Skin of body (tissue), 2 donors: Measurements from ENCODE around the gene KLHDC1. TPM values are rescaled to one million over a fixed set of nuclear protein-coding genes. Genes with fewer than 3 reads are reported as not detected.
"Not testable (repeated sequence)": the region's sequence is repeated elsewhere in the genome, so short reads cannot be mapped to it uniquely, and the experiment has no call there.

Source experiments
- DNase-seq: peaks from one replicate; lab custom pipeline; 2025; lab: John Stamatoyannopoulos, UW
- total RNA-seq: library from RNA; depleted of rRNA; stranded (reverse); fragments of >200 nt; gene quantifications from one replicate; pipeline ENCODE4 v1.2.3, GENCODE V29; 2014

Gene KLHDC1
- 10.1 TPM for total RNA-seq

DNA sequence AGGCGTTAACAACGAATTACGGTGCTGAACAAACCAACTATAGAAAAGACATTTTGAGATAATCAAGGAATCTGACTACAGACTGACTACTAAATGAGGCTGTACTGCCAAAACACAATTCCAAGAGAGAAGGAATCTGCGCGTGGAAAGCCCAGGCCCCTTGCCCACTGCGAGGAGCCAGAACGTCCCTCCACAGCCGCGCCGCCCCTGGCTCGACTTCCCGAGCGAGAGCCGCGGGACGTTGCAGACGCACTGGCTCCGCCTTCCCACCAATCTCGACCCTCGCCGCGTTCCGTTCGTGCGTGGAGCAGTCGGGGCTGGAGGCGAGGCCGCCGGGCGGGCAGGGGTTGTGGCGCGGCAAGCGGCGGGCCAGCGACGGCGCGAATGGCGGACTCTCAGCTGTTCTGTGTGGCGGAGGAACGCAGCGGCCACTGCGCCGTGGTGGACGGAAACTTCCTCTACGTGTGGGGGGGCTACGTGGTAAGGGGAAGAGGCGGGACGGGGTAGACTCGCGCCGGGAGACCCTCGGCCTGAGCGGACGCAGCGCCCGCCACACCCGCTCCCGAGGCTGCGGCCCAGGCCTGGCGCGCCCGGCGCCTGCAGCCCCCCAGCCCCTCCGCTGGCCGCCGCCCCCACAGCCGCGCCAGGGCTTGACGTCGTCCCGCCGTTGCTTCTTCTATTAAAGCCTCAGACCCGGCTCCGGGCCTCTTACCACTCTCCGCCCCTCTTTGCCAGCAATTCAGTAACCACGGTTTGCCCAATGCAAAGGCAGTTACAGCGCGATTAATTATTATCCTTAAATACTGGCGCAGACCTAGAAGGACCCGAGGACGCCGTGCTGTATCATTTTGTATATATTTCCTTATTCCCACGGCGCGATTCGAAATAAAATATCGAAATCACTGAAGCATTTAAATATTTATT is at the start of gene KLHDC1:
KLHDC1 (plus strand) TSS at position 310 of the 924 bp plus-strand sequence; CDS start at position 385, 75 bp downstream.
- peak; percentile 81 for DNase-seq

- no peak for DNase-seq
These were observed 39.4 kb upstream of the KLHDC1 start for GRCh38 chr14:49653508-49653907.

- DNase-seq, result no peak
These were observed 38.4 kb upstream of the KLHDC1 start for GRCh38 chr14:49654511-49654910.

GRCh38 chr14:49657500-49657899 is 35.4 kb upstream of the KLHDC1 start:
- not testable (repeated sequence) for DNase-seq

DNA sequence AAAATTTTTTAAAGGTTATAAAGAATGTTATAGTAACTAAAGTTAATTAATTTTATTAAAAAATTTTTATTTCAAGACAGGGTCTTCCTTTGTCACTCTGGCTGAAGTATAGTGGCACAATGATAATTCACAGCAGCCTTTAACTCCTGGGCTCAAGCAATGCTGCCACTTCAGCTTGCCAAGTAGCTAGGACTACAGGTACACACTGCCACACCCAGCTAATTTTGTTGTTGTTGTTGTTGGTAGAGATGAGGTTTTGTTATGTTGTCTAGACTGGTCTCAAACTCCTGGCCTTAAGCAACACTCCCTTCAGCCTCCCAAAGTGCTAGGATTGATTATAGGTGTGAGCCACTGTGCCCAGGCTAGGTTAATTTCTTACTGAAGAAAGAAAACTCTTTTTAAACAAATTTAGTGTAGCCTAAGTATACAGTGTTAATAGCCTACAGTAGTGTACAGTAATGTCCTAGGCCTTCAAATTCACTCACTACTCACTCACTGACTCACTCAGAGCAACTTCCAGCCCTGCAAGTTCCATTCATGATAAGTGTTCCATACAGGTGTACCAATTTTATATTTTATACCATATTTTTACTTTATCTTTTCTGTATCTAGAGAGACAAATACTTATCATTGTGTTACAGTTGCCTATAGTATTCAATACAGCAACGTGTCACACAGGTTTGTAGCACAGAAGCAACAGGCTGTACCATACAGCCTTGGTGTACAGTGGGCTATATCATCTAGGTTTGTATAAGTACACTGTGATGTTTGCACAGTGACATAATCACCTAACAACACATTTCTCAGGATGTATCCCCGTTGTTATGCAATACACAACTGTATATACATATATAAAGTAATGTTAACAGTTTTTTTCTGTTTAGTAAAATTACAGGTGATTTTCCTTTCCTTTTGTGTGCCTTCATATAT is 33.1 kb upstream of the KLHDC1 start:
- DNase-seq, result no peak

DNA sequence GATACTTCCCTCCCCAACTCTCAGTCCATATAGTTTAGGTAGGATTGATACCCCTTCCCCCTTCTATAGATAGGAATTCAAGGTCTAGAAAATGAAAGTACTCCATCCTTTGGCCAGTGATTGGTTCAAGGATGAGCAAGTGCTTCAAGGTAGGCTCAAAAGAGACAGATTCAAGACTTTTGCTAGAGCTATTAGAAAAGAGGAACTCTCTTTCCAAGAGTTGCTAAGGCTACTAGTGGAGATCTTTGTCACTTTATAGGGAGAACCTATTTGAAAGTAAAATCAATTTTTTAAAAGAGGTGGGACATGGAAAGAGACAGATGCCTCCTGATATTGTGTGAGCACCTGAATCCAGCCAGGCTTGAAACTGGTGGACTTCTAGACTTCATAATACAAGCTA is 22.4 kb upstream of the KLHDC1 start:
- DNase-seq, result no peak

DNA sequence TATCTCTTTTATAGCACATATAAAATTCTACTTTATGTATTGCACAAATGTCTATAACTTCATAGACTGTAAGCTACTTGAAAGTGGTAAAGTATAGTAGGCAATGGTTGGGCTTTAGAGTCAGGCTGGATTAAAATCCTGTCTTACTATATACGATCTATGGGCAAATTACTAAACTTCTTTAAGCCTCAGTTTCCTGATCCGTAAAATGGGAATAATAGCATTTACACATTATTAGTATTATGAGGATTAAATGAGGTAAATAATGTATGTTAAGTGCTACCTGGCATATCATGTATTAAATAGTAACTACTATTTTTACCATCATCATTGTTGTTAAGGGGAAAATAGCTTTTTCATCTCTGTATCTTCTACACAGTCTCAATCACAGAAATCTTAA is 19.3 kb upstream of the KLHDC1 start:
- DNase-seq, result no peak

DNA sequence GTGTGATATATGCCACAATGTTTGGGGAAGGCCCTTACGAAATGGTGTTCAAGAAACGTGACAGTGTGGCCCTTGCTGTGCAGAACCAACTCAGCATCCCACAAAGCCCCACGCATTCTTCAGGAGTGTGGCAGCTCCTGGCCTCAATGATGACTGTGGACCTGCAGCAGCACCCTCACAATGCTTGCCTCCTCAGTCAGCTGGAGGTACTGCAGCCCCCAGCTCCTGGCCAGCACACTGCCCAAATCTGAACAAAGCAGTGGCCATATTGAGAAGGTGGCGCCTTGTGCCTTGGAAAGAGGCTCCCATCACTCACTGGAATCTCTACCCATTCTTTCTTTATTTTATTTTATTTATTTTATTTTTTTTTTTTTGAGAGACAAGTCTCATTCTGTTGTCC is 15.3 kb upstream of the KLHDC1 start:
- DNase-seq, result no peak

DNA sequence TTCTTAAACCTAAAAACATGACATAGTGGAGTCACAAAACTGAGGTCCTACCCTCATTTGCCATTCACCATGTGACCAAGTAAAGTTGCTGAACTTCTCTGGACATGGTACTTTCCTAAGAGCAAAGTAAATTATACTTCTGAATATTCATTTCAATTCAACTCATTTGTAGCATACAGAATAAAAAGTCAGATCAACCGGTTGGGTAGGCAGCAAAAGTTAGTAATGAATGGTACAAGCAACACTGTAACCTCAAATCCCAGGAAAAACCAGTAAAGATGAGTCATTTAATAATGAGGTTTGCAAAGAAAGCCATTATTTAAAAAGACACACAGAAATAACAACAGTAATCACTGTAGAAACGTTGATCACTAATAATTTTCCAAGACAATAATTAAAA is 13.6 kb upstream of the KLHDC1 start:
- no peak for DNase-seq

DNA sequence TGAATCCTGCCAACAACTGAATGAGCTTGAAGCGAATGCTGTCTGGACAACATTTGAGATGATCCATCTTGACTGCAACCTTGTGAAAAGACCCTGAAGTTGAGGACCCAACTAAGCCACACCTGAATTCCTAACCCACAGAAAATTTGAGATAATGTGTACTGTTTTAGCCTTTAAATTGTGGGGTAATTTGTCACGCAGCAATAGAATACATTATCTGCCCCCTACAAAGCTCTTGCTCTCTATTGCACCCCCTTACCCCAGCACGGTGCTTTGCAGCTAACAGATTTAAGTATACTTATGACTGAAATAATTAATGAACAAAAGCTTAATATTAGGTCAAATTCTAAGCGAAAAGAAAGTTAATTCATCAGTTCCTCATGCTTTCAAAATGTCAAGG is 6.5 kb upstream of the KLHDC1 start:
- DNase-seq, result no peak

- DNase-seq, result peak; percentile 69
These were observed 4.8 kb upstream of the KLHDC1 start, which contains the start of gene POLE2 for GRCh38 chr14:49687942-49688700. Gene POLE2 (minus strand): TSS chr14:49688214. CDS start chr14:49688203, 11 bp downstream.

DNA sequence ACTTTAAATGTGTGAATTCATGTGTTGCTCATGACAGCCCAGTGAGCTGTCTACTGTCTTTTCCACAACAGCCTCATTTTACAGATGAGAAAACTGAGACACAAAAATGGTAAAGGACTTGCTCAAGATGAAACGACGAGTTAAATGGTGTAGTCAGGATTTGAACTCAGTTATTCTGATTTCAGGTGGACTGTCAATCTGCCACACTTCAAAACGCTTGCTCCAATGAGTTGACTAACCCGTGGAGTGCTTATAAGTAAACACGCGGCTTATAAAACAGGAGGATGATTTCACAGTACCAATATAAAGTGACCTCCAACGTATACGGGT is 4.3 kb upstream of the KLHDC1 start:
- DNase-seq, result no peak

DNA sequence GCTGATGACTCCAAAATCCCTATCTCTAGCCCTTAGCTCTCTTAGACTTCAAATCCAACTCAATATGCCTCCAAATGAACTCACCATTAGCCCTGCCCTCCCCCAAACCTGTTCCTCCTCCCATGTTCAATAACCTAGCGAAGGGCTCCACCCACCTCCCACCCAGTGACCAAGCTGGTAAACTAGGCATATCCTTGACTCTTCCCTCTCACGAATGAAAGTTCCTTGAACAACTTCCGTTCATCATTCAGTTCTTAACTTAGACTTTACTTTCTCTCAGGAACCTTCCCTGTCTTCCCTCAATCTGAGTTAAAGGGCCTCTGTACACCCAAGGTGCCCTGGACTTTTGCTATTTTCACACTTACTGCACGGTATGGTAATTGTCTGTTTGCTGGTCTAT is 1.9 kb upstream of the KLHDC1 start:
- no peak for DNase-seq

- no peak for DNase-seq
These were observed 645 bp upstream of the KLHDC1 start for GRCh38 chr14:49692193-49692757.

DNA sequence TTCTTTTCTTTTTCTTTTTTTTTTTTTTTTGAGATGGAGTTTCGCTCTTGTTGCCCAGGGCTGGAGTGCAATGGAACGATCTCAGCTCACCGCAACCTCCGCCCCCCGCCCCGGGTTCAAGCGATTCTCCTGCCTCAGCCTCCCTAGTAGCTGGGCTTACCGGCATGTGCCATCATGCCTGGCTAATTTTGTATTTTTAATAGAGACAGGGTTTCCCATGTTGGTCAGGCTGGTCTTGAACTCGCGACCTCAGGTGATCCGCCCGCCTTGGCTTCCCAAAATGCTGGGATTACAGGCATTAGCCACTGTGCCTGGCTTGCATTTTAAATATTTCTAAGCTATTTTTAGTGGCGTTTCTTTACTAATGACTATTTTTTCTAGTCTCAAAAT is 810 bp downstream of the KLHDC1 start:
- DNase-seq, result not testable (repeated sequence)

- DNase-seq, result no peak
These were observed 9.8 kb downstream of the KLHDC1 start for GRCh38 chr14:49702725-49703124.

DNA sequence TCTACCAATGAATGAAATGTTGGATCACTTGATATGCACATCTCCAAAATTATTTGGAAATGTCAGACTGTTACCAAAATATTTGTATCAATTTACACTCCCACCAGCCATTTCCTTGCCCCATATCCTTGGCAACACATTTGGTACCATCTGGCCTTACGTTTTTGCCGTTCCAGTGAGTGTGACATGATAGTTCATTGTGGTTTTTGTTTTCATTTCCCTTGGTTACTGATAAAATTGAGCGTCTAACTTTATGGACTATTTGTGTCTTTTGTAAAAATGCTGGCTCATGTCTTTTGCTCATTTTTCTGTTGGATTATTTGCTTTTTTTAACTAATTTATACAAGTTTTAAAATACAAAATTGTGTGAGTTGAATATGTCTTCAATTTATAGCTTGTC is 11.0 kb downstream of the KLHDC1 start:
- no peak for DNase-seq

GRCh38 chr14:49704471-49704870 is 11.6 kb downstream of the KLHDC1 start:
- DNase-seq, result not testable (repeated sequence)

DNA sequence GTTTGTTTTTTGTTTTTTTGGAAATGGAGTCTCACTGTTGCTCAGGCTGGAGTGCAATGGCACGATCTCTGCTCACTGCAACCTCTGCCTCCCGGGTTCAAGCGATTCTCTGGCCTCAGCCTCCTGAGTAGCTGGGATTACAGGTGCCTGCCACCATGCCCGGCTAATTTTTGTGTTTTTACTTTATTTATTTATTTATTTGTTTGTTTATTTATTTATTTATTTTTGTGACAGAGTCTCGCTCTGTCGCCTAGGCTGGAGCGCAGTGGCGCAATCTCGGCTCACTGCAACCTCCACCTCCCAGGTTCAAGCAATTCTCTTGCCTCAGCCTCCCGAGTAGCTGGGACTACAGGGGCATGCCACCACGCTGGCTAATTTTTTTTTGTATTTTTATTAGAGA is 18.1 kb downstream of the KLHDC1 start:
- DNase-seq, result not testable (repeated sequence)

GRCh38 chr14:49720744-49721143 is 27.8 kb downstream of the KLHDC1 start:
- DNase-seq, result no peak
